H1 (cell line): ENCODE measurements around the gene RHD. TPM values are rescaled to one million over a fixed set of nuclear protein-coding genes. Genes with fewer than 3 reads are reported as not detected.

Experiments
- RAD21 ChIP-seq, 2 experiments: IDR thresholded peaks in 1 of 2; conservative IDR thresholded peaks in 1 of 2; 2 replicates each; pipeline ENCODE4 v1.6.1; 2011; ENCODE audit warnings: low read depth in 2 of 2, low read length in 2 of 2, improper control_type of control experiment in 1 of 2, inconsistent platforms in 1 of 2, mild to moderate bottlenecking in 1 of 2, moderate library complexity in 1 of 2
- RBBP5 ChIP-seq: IDR thresholded peaks from 2 replicates; pipeline ENCODE4 v1.7.1; 2012; ENCODE audit warnings: low read depth, mild to moderate bottlenecking, inconsistent platforms, low read length, moderate library complexity, borderline replicate concordance
- YY1 ChIP-seq: IDR thresholded peaks from 2 replicates; pipeline ENCODE4 v1.6.1; 2011; ENCODE audit warnings: low read depth, mild to moderate bottlenecking, low read length
- polyA plus RNA-seq, 7 experiments: library from polyadenylated mRNA; depleted of rRNA in 3 of 7; stranded (reverse) in 5 of 7; unstranded in 2 of 7; fragments of >200 nt in 5 of 7; fragments of 200-250 nt in 2 of 7; gene quantifications; 1 replicate in 5 of 7; 2 replicates in 1 of 7; 4 replicates in 1 of 7; pipeline versions ENCODE4 v1.2.1 to v1.2.3, GENCODE V29; 2011 to 2013; ENCODE audit warnings: missing spikeins in 2 of 7, mixed read lengths in 2 of 7
- total RNA-seq: library from RNA; stranded (reverse); fragmentation: NEBNext Ultra II Directional; extraction: Animal tissue kit (Norgen Biotek cat#: 25700); gene quantifications from 2 replicates; pipeline ENCODE4 v1.2.1, GENCODE V29; 2021

The RHD gene
- total and polyA plus RNA-seq, 2 of the 8 experiments (the other 6 are each of a cell fraction or from before 2014, with no cell fraction given): 0.21 TPM; not detected in 1

DNA sequence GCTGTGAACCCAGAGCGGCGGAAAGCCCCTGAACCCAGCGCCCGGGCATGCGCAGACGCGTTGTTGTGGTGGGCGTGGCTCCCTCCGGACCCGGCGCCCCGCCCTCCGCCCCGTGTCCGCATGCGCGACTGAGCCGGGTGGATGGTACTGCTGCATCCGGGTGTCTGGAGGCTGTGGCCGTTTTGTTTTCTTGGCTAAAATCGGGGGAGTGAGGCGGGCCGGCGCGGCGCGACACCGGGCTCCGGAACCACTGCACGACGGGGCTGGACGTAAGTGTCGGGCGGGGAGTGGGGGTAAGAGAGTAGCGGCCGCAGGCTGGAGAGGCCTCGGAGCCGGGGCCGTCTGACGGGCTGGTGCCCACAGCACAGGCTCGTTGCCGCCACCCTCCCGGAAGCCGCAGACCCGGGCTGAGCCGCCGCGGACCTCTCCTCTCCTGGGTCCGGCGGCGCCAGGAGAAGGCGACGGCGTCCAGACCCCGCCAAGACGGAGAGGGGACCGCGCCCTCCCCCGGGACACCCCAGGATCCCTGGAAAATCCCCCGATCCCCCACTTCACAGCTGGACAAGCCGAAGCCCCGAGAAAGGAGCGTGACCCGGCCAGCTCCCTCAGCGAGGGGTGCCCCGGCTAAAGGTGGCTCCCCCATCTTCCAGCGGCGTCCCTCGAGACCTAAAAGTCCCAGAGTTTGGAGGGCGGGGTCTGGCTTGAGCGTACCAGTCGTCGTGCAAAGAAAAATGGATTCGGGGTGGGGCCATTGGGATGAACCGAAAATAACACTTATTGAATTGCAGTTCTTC is 66.1 kb downstream of the RHD start, which contains the start of gene TMEM50A (continued):
- peak; percentile 68; the same call in 1 of the 2 replicates for TF ChIP-seq RBBP5
- no peak for TF ChIP-seq RAD21 (IDR thresholded peaks at IDR 0.05 in 1 of 2, conservative IDR thresholded peaks at IDR 0.05 in 1 of 2; ENCODE audit: low read depth in 2 of 2, low read length in 2 of 2)
- peak; percentile 9; the same call in 1 of the 2 replicates for TF ChIP-seq YY1
- TF ChIP-seq, all 59 proteins: peak for 14
